DND-41 (cell line): ENCODE data around the gene BLTP2.

Experiments
- ATAC-seq: fragments of 200-7000 bp; cut with Tn5 transposase; 3 replicates; pipeline ENCODE4 v1.9.1; 2021; ENCODE audit warnings: low read depth; ENCODE audit not compliant: insufficient read depth
- DNase-seq: peaks from one replicate; pipeline ENCODE4 v3.0.0-alpha.2; 2020
- H2AFZ ChIP-seq: 2 replicates; pipeline ENCODE4 v1.6.0; 2012; ENCODE audit warnings: low read depth, low read length
- H3K27ac ChIP-seq: 2 replicates; pipeline ENCODE4 v1.5.1; 2012; ENCODE audit warnings: low read length, inconsistent platforms
- H3K27me3 ChIP-seq: fragments of 200-600 bp; sonication (generic); 2 replicates; pipeline ENCODE4 v1.6.0; 2012; ENCODE audit warnings: low read length, mild to moderate bottlenecking, inconsistent platforms; ENCODE audit not compliant: insufficient read depth, poor library complexity
- H3K36me3 ChIP-seq: 2 replicates; pipeline ENCODE4 v1.5.1; 2012; ENCODE audit warnings: low read length, inconsistent platforms; ENCODE audit not compliant: insufficient read depth
- H3K4me1 ChIP-seq: 2 replicates; pipeline ENCODE4 v1.5.1; 2012; ENCODE audit warnings: mild to moderate bottlenecking, low read length; ENCODE audit not compliant: insufficient read depth
- H3K4me2 ChIP-seq: 2 replicates; pipeline ENCODE4 v1.6.0; 2012; ENCODE audit warnings: mild to moderate bottlenecking, moderate library complexity, low read length, inconsistent platforms; ENCODE audit not compliant: insufficient read depth
- H3K4me3 ChIP-seq, 2 experiments: fragments of 200-600 bp in 1 of 2; shearing (Covaris generic) in 1 of 2; 2 replicates each; pipeline ENCODE4 v1.5.1; 2012 to 2016; ENCODE audit warnings: inconsistent platforms in 2 of 2, low read length in 2 of 2, mild to moderate bottlenecking in 2 of 2, low read depth in 1 of 2, moderate library complexity in 1 of 2
- H3K79me2 ChIP-seq: 2 replicates; pipeline ENCODE4 v1.6.0; 2012; ENCODE audit warnings: low read length, inconsistent platforms; ENCODE audit not compliant: insufficient read depth
- H3K9ac ChIP-seq: 2 replicates; pipeline ENCODE4 v1.6.0; 2012; ENCODE audit warnings: low read depth, mild to moderate bottlenecking, inconsistent platforms, low read length, moderate library complexity
- H3K9me3 ChIP-seq: 2 replicates; pipeline ENCODE4 v1.5.1; 2012; ENCODE audit warnings: low read length, moderate library complexity, mild to moderate bottlenecking, inconsistent platforms; ENCODE audit not compliant: insufficient read depth, severe bottlenecking
- H4K20me1 ChIP-seq: 2 replicates; pipeline ENCODE4 v1.6.0; 2012; ENCODE audit warnings: low read length; ENCODE audit not compliant: insufficient read depth
- CTCF ChIP-seq: IDR thresholded peaks from 2 replicates; pipeline ENCODE4 v1.5.1; 2012; ENCODE audit warnings: borderline replicate concordance, low read length, moderate library complexity, mild to moderate bottlenecking; ENCODE audit not compliant: poor library complexity, severe bottlenecking; ENCODE audit errors: extremely low read depth
- EZH2 ChIP-seq: IDR thresholded peaks from 3 replicates; pipeline ENCODE4 v1.6.1; 2012; ENCODE audit warnings: borderline replicate concordance, low read depth, mild to moderate bottlenecking, moderate library complexity, low read length, inconsistent platforms; ENCODE audit not compliant: severe bottlenecking

The BLTP2 gene

GRCh38 chr17:28688481-28688880 is 43.5 kb upstream of the BLTP2 start:
- Histone ChIP-seq H3K27me3 (no peaks in the 10 kb centered on the region), H3K36me3 (peaks cover 91% of the 10 kb centered on the region), H3K27ac (no peak overlapping the region), H4K20me1 (0 out of 2 replicates have a peak, but pooled peaks cover 4% of the 10 kb centered on the region), H3K4me2 (no peak overlapping the region), H2AFZ (no peak overlapping the region), H3K9ac (no peak overlapping the region), H3K4me3 (no peak overlapping the region), H3K79me2 (no peaks in the 10 kb centered on the region), H3K4me1 (no peaks in the 10 kb centered on the region), H3K9me3 (no peaks in the 10 kb centered on the region)
- ATAC-seq (no peak), DNase-seq (no peak)
- TF ChIP-seq EZH2 (no peak), CTCF (no peak)

- peaks cover 6% of the 10 kb centered on the region; the same call in 1 of the 2 replicates for H4K20me1 ChIP-seq
- ATAC-seq: no peak
- no peak overlapping the region for H3K4me2 ChIP-seq
- H3K9ac ChIP-seq: no peak overlapping the region
- no peak overlapping the region for H3K27ac ChIP-seq
- H3K27me3 ChIP-seq: no peaks in the 10 kb centered on the region
- no peak overlapping the region for H2AFZ ChIP-seq
- no peaks in the 10 kb centered on the region for H3K9me3 ChIP-seq
- no peak for DNase-seq
- no peaks in the 10 kb centered on the region for H3K4me1 ChIP-seq
- H3K36me3 ChIP-seq: peaks cover 98% of the 10 kb centered on the region
- no peak overlapping the region for H3K4me3 ChIP-seq
- TF ChIP-seq CTCF (no peak), EZH2 (no peak)
- no peaks in the 10 kb centered on the region for H3K79me2 ChIP-seq
Measured at GRCh38 chr17:28686296-28686695, 41.3 kb upstream of the BLTP2 start.

- no peak overlapping the region for H3K27ac ChIP-seq
- no peak for DNase-seq
- no peaks in the 10 kb centered on the region for H3K27me3 ChIP-seq
- no peak for ATAC-seq
- H3K9ac ChIP-seq: no peak overlapping the region
- no peak overlapping the region for H2AFZ ChIP-seq
- H4K20me1 ChIP-seq: peaks cover 6% of the 10 kb centered on the region; the same call in 1 of the 2 replicates
- H3K36me3 ChIP-seq: peaks cover 98% of the 10 kb centered on the region
- H3K79me2 ChIP-seq: no peaks in the 10 kb centered on the region
- H3K4me1 ChIP-seq: no peaks in the 10 kb centered on the region
- H3K9me3 ChIP-seq: no peaks in the 10 kb centered on the region
- no peak for TF ChIP-seq CTCF
- no peak for TF ChIP-seq EZH2
- no peak overlapping the region for H3K4me3 ChIP-seq
- no peak overlapping the region for H3K4me2 ChIP-seq
Measured at GRCh38 chr17:28685366-28685765, 40.4 kb upstream of the BLTP2 start.

GRCh38 chr17:28684963-28685362 is 40.0 kb upstream of the BLTP2 start:
- H3K4me1 ChIP-seq: no peaks in the 10 kb centered on the region
- peaks cover 6% of the 10 kb centered on the region; the same call in 1 of the 2 replicates for H4K20me1 ChIP-seq
- H3K79me2 ChIP-seq: no peaks in the 10 kb centered on the region
- ATAC-seq (no peak), DNase-seq (no peak)
- no peak overlapping the region for H3K27ac ChIP-seq
- no peak overlapping the region for H3K9ac ChIP-seq
- no peak overlapping the region for H3K4me2 ChIP-seq
- H2AFZ ChIP-seq: no peak overlapping the region
- no peak overlapping the region for H3K4me3 ChIP-seq
- TF ChIP-seq CTCF (peak; percentile 20), EZH2 (no peak)
- peaks cover 98% of the 10 kb centered on the region for H3K36me3 ChIP-seq
- no peaks in the 10 kb centered on the region for H3K27me3 ChIP-seq
- no peaks in the 10 kb centered on the region for H3K9me3 ChIP-seq
